Measurements from ENCODE around the gene HMX2. TPM values are rescaled to one million over a fixed set of nuclear protein-coding genes. Genes with fewer than 3 reads are reported as not detected.

HMX2 gene
- polyA plus RNA-seq, 4 donors = 0.12 to 0.48 TPM; not detected in 2

- 94 to 98% (median 96%) methylated on average over 2 of the region's 2 CpGs for WGBS, 3 donors
- DNase-seq (no peak), FAIRE-seq (no peak)
- Histone ChIP-seq H3K27ac (ENCODE audit: low read depth in 1 of 3, low read length in 2 of 3) (no peak overlapping the region), H3K9me3 (ENCODE audit: control insufficient read depth in 2 of 2, insufficient read depth in 1 of 2, low read depth in 1 of 2, low read length in 1 of 2) (peaks cover 0 to 8% of the 10 kb centered on the region in 2 donors), H3K36me3 (ENCODE audit: control insufficient read depth in 3 of 3, insufficient read depth in 2 of 3, low read depth in 1 of 3, low read length in 3 of 3) (peaks cover 0 to 5% (median 2%) of the 10 kb centered on the region in 3 donors), H3K4me3 (ENCODE audit: low read depth in 1 of 3, low read length in 3 of 3) (no peak overlapping the region), H3K4me1 (ENCODE audit: control insufficient read depth in 3 of 3, insufficient read depth in 2 of 3, low read depth in 1 of 3, low read length in 2 of 3) (no peaks in the 10 kb centered on the region), H3K27me3 (ENCODE audit: control insufficient read depth in 3 of 3, insufficient read depth in 3 of 3, low read length in 3 of 3) (no peaks in the 10 kb centered on the region)
Observed at GRCh38 chr10:123183724-123184123, 35.8 kb downstream of the HMX2 start.

GRCh38 chr10:123187781-123188180 lies 39.8 kb downstream of the HMX2 start:
- no peak overlapping the region for H3K4me3 ChIP-seq (ENCODE audit: low read depth in 1 of 3, low read length in 3 of 3)
- no peaks in the 10 kb centered on the region for H3K27me3 ChIP-seq (ENCODE audit: control insufficient read depth in 3 of 3, insufficient read depth in 3 of 3, low read length in 3 of 3)
- H3K27ac ChIP-seq (ENCODE audit: low read depth in 1 of 3, low read length in 2 of 3) = no peak overlapping the region
- no peak for DNase-seq
- no peak for FAIRE-seq
- no peaks in the 10 kb centered on the region for H3K4me1 ChIP-seq (ENCODE audit: control insufficient read depth in 3 of 3, insufficient read depth in 2 of 3, low read depth in 1 of 3, low read length in 2 of 3)
- WGBS, 3 donors = 96 to 99% (median 99%) methylated on average over 5 of the region's 5 CpGs
- H3K36me3 ChIP-seq (ENCODE audit: control insufficient read depth in 3 of 3, insufficient read depth in 2 of 3, low read depth in 1 of 3, low read length in 3 of 3) = peaks cover 0 to 5% (median 4%) of the 10 kb centered on the region in 3 donors
- H3K9me3 ChIP-seq (ENCODE audit: control insufficient read depth in 2 of 2, insufficient read depth in 1 of 2, low read depth in 1 of 2, low read length in 1 of 2) = peaks cover 0 to 8% of the 10 kb centered on the region in 2 donors

GRCh38 chr10:123191886-123192285 lies 44.0 kb downstream of the HMX2 start:
- no peak overlapping the region for H3K4me3 ChIP-seq (ENCODE audit: low read depth in 1 of 3, low read length in 3 of 3)
- no peaks in the 10 kb centered on the region for H3K9me3 ChIP-seq (ENCODE audit: control insufficient read depth in 2 of 2, insufficient read depth in 1 of 2, low read depth in 1 of 2, low read length in 1 of 2)
- H3K4me1 ChIP-seq (ENCODE audit: control insufficient read depth in 3 of 3, insufficient read depth in 2 of 3, low read depth in 1 of 3, low read length in 2 of 3) = no peaks in the 10 kb centered on the region
- FAIRE-seq (no peak), DNase-seq (no peak)
- WGBS, 3 donors = 86 to 92% (median 90%) methylated on average over 8 of the region's 8 CpGs
- H3K27ac ChIP-seq (ENCODE audit: low read depth in 1 of 3, low read length in 2 of 3) = no peak overlapping the region
- no peaks in the 10 kb centered on the region for H3K27me3 ChIP-seq (ENCODE audit: control insufficient read depth in 3 of 3, insufficient read depth in 3 of 3, low read length in 3 of 3)
- peaks cover 0 to 2% (median 2%) of the 10 kb centered on the region in 3 donors for H3K36me3 ChIP-seq (ENCODE audit: control insufficient read depth in 3 of 3, insufficient read depth in 2 of 3, low read depth in 1 of 3, low read length in 3 of 3)

GRCh38 chr10:123194056-123194455 lies 46.1 kb downstream of the HMX2 start:
- no peak overlapping the region for H3K27ac ChIP-seq (ENCODE audit: low read depth in 1 of 3, low read length in 2 of 3)
- WGBS, 3 donors = 88 to 94% (median 92%) methylated on average over 9 of the region's 9 CpGs
- no peak for DNase-seq
- no peaks in the 10 kb centered on the region for H3K27me3 ChIP-seq (ENCODE audit: control insufficient read depth in 3 of 3, insufficient read depth in 3 of 3, low read length in 3 of 3)
- peaks cover 0 to 2% (median 0%) of the 10 kb centered on the region in 3 donors for H3K36me3 ChIP-seq (ENCODE audit: control insufficient read depth in 3 of 3, insufficient read depth in 2 of 3, low read depth in 1 of 3, low read length in 3 of 3)
- H3K4me3 ChIP-seq (ENCODE audit: low read depth in 1 of 3, low read length in 3 of 3) = no peak overlapping the region
- FAIRE-seq = no peak
- no peaks in the 10 kb centered on the region for H3K9me3 ChIP-seq (ENCODE audit: control insufficient read depth in 2 of 2, insufficient read depth in 1 of 2, low read depth in 1 of 2, low read length in 1 of 2)
- no peaks in the 10 kb centered on the region for H3K4me1 ChIP-seq (ENCODE audit: control insufficient read depth in 3 of 3, insufficient read depth in 2 of 3, low read depth in 1 of 3, low read length in 2 of 3)

Other genes with a start within 250 kb of the HMX2 start
- gene FAM24A, start 237.5 kb upstream of the HMX2 start, polyA plus RNA-seq = not detected
- 1 to 10 TPM; 2.7 to 9.1 (median 4.8) TPM for gene C10orf88, start 193.9 kb upstream of the HMX2 start, polyA plus RNA-seq
- 1 to 10 TPM; 1.4 to 6.1 (median 2.9) TPM for gene PSTK, start 167.7 kb upstream of the HMX2 start, polyA plus RNA-seq
- gene IKZF5, start 139.3 kb upstream of the HMX2 start, polyA plus RNA-seq = 10 to 100 TPM in 2 of 4 donors, 1 to 10 TPM in 2; 5.1 to 17.3 (median 12.0) TPM
- gene ACADSB, start 139.1 kb upstream of the HMX2 start, polyA plus RNA-seq = 10 to 100 TPM in 3 of 4 donors, 1 to 10 TPM in 1; 7.7 to 26.4 (median 13.5) TPM
- gene HMX3, start 12.2 kb upstream of the HMX2 start, polyA plus RNA-seq = under 1 TPM in 2 of 4 donors, not detected in 2; 0.31 to 0.51 TPM
- 10 to 100 TPM; 37.6 to 83.6 (median 63.8) TPM for gene BUB3, start 6.3 kb downstream of the HMX2 start, polyA plus RNA-seq